Endodermal cell (in vitro differentiated cells): Measurements from ENCODE around the gene RIGI. TPM values are rescaled to one million over a fixed set of nuclear protein-coding genes. Genes with fewer than 3 reads are reported as not detected.

Experiments used
- DNase-seq: peaks from one replicate; pipeline ENCODE4 v3.0.0-alpha.2; 2017
- H3K27ac ChIP-seq: 2 replicates; pipeline ENCODE4 v1.5.1; 2013; ENCODE audit warnings: mild to moderate bottlenecking, low read depth, low read length, moderate library complexity
- H3K27me3 ChIP-seq: 2 replicates; pipeline ENCODE4 v1.6.1; 2013; ENCODE audit warnings: mild to moderate bottlenecking, low read length, moderate library complexity; ENCODE audit not compliant: insufficient read depth, control insufficient read depth, poor library complexity, severe bottlenecking
- H3K36me3 ChIP-seq: 2 replicates; pipeline ENCODE4 v1.7.0; 2013; ENCODE audit warnings: mild to moderate bottlenecking, low read length, moderate library complexity; ENCODE audit not compliant: control insufficient read depth, insufficient read depth
- H3K4me1 ChIP-seq: one replicate; pipeline ENCODE4 v1.7.0; 2013; ENCODE audit warnings: low read length; ENCODE audit not compliant: control insufficient read depth, insufficient read depth
- H3K4me3 ChIP-seq: 2 replicates; pipeline ENCODE4 v1.5.1; 2013; ENCODE audit warnings: mild to moderate bottlenecking, low read length, moderate library complexity
- H3K9ac ChIP-seq: 2 replicates; pipeline ENCODE4 v1.6.1; 2013; ENCODE audit warnings: mild to moderate bottlenecking, low read length, moderate library complexity; ENCODE audit not compliant: poor library complexity, severe bottlenecking; ENCODE audit errors: extremely low read depth
- H3K9me3 ChIP-seq: 2 replicates; pipeline ENCODE4 v1.6.1; 2013; ENCODE audit warnings: mild to moderate bottlenecking, low read length, moderate library complexity; ENCODE audit not compliant: control insufficient read depth
- H3K27ac Mint-ChIP-seq: 2 replicates; pipeline ENCODE4 v1.8.0; 2020; ENCODE audit warnings: mixed read lengths
- H3K27me3 Mint-ChIP-seq: 2 replicates; pipeline ENCODE4 v1.8.0; 2021; ENCODE audit warnings: mild to moderate bottlenecking, mixed read lengths; ENCODE audit not compliant: insufficient read depth
- H3K36me3 Mint-ChIP-seq: 2 replicates; pipeline ENCODE4 v1.8.0; 2020; ENCODE audit warnings: low read depth, mixed read lengths
- H3K4me1 Mint-ChIP-seq: 2 replicates; pipeline ENCODE4 v1.8.0; 2020; ENCODE audit warnings: mixed read lengths
- H3K4me3 Mint-ChIP-seq: 2 replicates; pipeline ENCODE4 v1.8.0; 2020; ENCODE audit warnings: mild to moderate bottlenecking, moderate library complexity, mixed read lengths
- H3K9me3 Mint-ChIP-seq: 2 replicates; pipeline ENCODE4 v1.8.0; 2020; ENCODE audit warnings: mild to moderate bottlenecking, mixed read lengths
- CTCF ChIP-seq: fragments of 200-600 bp; sonication (generic); conservative IDR thresholded peaks from 2 replicates; pipeline ENCODE4 v1.5.0; 2021; ENCODE audit warnings: antibody characterized with exemption, mild to moderate bottlenecking
- WGBS, 2 experiments: methylation state at CpG; one replicate each; pipeline versions ENCODE4 v1.1.5 to v1.1.7; 2013; ENCODE audit warnings: missing lambda C conversion rate in 2 of 2, mixed read lengths in 1 of 2; ENCODE audit not compliant: insufficient coverage in 1 of 2, insufficient read length in 1 of 2; 5-methylcytosine and 5-hydroxymethylcytosine counted together
- total RNA-seq, 2 donors: library from RNA; stranded (reverse); fragmentation: NEBNext Ultra II Directional in 1 of 2; extraction: Animal tissue kit (Norgen Biotek cat#: 25700) in 1 of 2; gene quantifications; 2 replicates in 1 of 2; 3 replicates in 1 of 2; pipeline ENCODE4 v1.2.1, GENCODE V29; 2021

Gene RIGI
- total RNA-seq, 2 donors from 2014 or later, result 8.3 to 12.6 TPM

- Mint-ChIP-seq H3K9me3 (no peaks in the 10 kb centered on the region), H3K4me3 (no peak overlapping the region), H3K36me3 (peaks cover 19% of the 10 kb centered on the region), H3K27ac (peak overlapping the region; percentile 33), H3K27me3 (no peaks in the 10 kb centered on the region), H3K4me1 (peaks cover 3% of the 10 kb centered on the region)
- no peak overlapping the region for H3K9ac ChIP-seq
- no peak overlapping the region for H3K27ac ChIP-seq
- H3K9me3 ChIP-seq, result no peaks in the 10 kb centered on the region
- no peak for TF ChIP-seq CTCF
- H3K27me3 ChIP-seq, result no peaks in the 10 kb centered on the region
- peaks cover 5% of the 10 kb centered on the region for H3K36me3 ChIP-seq
- no peaks in the 10 kb centered on the region for H3K4me1 ChIP-seq
- 58 to 68% methylated on average over 3 of the region's 3 CpGs for WGBS, 2 experiments
- peak; percentile 51 for DNase-seq
- H3K4me3 ChIP-seq, result no peak overlapping the region
These were observed 23.0 kb downstream of the RIGI start for GRCh38 chr9:32503008-32503407.

GRCh38 chr9:32502464-32502863 lies 23.5 kb downstream of the RIGI start:
- Histone ChIP-seq H3K36me3 (peaks cover 5% of the 10 kb centered on the region), H3K9me3 (no peaks in the 10 kb centered on the region), H3K27me3 (no peaks in the 10 kb centered on the region), H3K4me3 (no peak overlapping the region), H3K9ac (no peak overlapping the region), H3K4me1 (no peaks in the 10 kb centered on the region), H3K27ac (no peak overlapping the region)
- 90 to 92% methylated on average over 2 to 3 of the region's 4 CpGs for WGBS, 2 experiments
- Mint-ChIP-seq H3K4me3 (no peak overlapping the region), H3K4me1 (no peaks in the 10 kb centered on the region), H3K36me3 (peaks cover 23% of the 10 kb centered on the region), H3K9me3 (no peaks in the 10 kb centered on the region), H3K27me3 (no peaks in the 10 kb centered on the region), H3K27ac (no peak overlapping the region)
- peak; percentile 45 for DNase-seq
- TF ChIP-seq CTCF, result no peak

GRCh38 chr9:32501868-32502267 lies 24.1 kb downstream of the RIGI start:
- Mint-ChIP-seq H3K27me3 (no peaks in the 10 kb centered on the region), H3K27ac (no peak overlapping the region), H3K9me3 (no peaks in the 10 kb centered on the region), H3K36me3 (peaks cover 24% of the 10 kb centered on the region), H3K4me3 (no peak overlapping the region), H3K4me1 (no peaks in the 10 kb centered on the region)
- H3K27ac ChIP-seq, result no peak overlapping the region
- no peaks in the 10 kb centered on the region for H3K27me3 ChIP-seq
- peaks cover 5% of the 10 kb centered on the region for H3K36me3 ChIP-seq
- no peak for TF ChIP-seq CTCF
- no peak overlapping the region for H3K4me3 ChIP-seq
- WGBS, 2 experiments, result 77 to 100% methylated on average over 1 of the region's 1 CpG
- no peaks in the 10 kb centered on the region for H3K9me3 ChIP-seq
- no peaks in the 10 kb centered on the region for H3K4me1 ChIP-seq
- no peak overlapping the region for H3K9ac ChIP-seq
- DNase-seq, result no peak
